GM06990 (cell line): ENCODE data around the gene PPFIA2.

Experiments
- DNase-seq: peaks from one replicate; pipeline ENCODE4 v3.0.0-alpha.2; 2011; ENCODE audit not compliant: insufficient read length; ENCODE audit errors: extremely low read depth
- H3K27me3 ChIP-seq: replicated peaks from 2 replicates; pipeline ENCODE4 v1.6.0; 2011; ENCODE audit warnings: low read length; ENCODE audit not compliant: control insufficient read depth, insufficient read depth
- H3K36me3 ChIP-seq: 2 replicates; pipeline ENCODE4 v1.5.1; 2011; ENCODE audit warnings: low read length; ENCODE audit not compliant: control insufficient read depth, insufficient read depth
- H3K4me3 ChIP-seq: replicated peaks from 2 replicates; pipeline ENCODE4 v1.5.1; 2011; ENCODE audit warnings: low read depth, mild to moderate bottlenecking, control low read depth, low read length
- CTCF ChIP-seq: IDR thresholded peaks from 2 replicates; pipeline ENCODE4 v1.5.1; 2011; ENCODE audit warnings: low read length, control low read depth, mild to moderate bottlenecking, inconsistent platforms; ENCODE audit not compliant: insufficient read depth, poor library complexity, severe bottlenecking

The PPFIA2 gene

GRCh38 chr12:81327425-81327824 is 431.7 kb downstream of the PPFIA2 start:
- Histone ChIP-seq H3K4me3 (no peak overlapping the region), H3K36me3 (no peaks in the 10 kb centered on the region), H3K27me3 (no peaks in the 10 kb centered on the region)
- no peak for TF ChIP-seq CTCF
- no peak for DNase-seq

- H3K4me3 ChIP-seq: no peak overlapping the region
- no peak for DNase-seq
- TF ChIP-seq CTCF: no peak
- no peaks in the 10 kb centered on the region for H3K36me3 ChIP-seq
- no peaks in the 10 kb centered on the region for H3K27me3 ChIP-seq
Observed at GRCh38 chr12:81325086-81325485, 434.1 kb downstream of the PPFIA2 start.

GRCh38 chr12:81314903-81315531 is 444.1 kb downstream of the PPFIA2 start:
- Histone ChIP-seq H3K36me3 (no peaks in the 10 kb centered on the region), H3K27me3 (no peaks in the 10 kb centered on the region), H3K4me3 (no peak overlapping the region)
- no peak for TF ChIP-seq CTCF
- DNase-seq: no peak

GRCh38 chr12:81303935-81304334 is 455.2 kb downstream of the PPFIA2 start:
- TF ChIP-seq CTCF: no peak
- no peaks in the 10 kb centered on the region for H3K36me3 ChIP-seq
- H3K27me3 ChIP-seq: no peaks in the 10 kb centered on the region
- no peak overlapping the region for H3K4me3 ChIP-seq
- no peak for DNase-seq

- no peak for DNase-seq
- no peaks in the 10 kb centered on the region for H3K27me3 ChIP-seq
- no peak for TF ChIP-seq CTCF
- H3K4me3 ChIP-seq: no peak overlapping the region
- no peaks in the 10 kb centered on the region for H3K36me3 ChIP-seq
Observed at GRCh38 chr12:81300454-81300853, 458.7 kb downstream of the PPFIA2 start.

- H3K27me3 ChIP-seq: no peaks in the 10 kb centered on the region
- no peak overlapping the region for H3K4me3 ChIP-seq
- TF ChIP-seq CTCF: no peak
- no peak for DNase-seq
- H3K36me3 ChIP-seq: no peaks in the 10 kb centered on the region
Observed at GRCh38 chr12:81297601-81298000, 461.5 kb downstream of the PPFIA2 start.
